IMR-90 (cell line): ENCODE measurements around the gene GMNN. TPM values are rescaled to one million over a fixed set of nuclear protein-coding genes. Genes with fewer than 3 reads are reported as not detected.
A peak's percentile ranks its signal among the peaks of the same experiment; 100 is the strongest.

Experiments
- ATAC-seq: fragments of 200-7000 bp; cut with Tn5 transposase; 2 replicates; pipeline ENCODE4 v1.9.1; 2020; ENCODE audit warnings: low read depth, mild to moderate bottlenecking, moderate library complexity
- BruUV-seq: library from RNA; stranded (reverse); fragments of 400-500 nt; replicated peaks from 2 replicates; lab custom pipeline; 2021; lab: Mats Ljungman, UMichigan
- CTCF ChIA-PET: fragments of 300-600 bp; formaldehyde crosslinking; extraction: SDS; loops from one replicate; lab custom pipeline; 2021; ENCODE audit warnings: antibody characterized with exemption; lab: Yijun Ruan, JAX
- POLR2A ChIA-PET: fragments of 300-600 bp; sonication (Branson Sonifier 250); formaldehyde crosslinking; loops from one replicate; lab custom pipeline; 2022; ENCODE audit warnings: antibody characterized with exemption; ENCODE audit not compliant: unreplicated experiment; lab: Charles Lee
- DNase-seq: peaks from one replicate; pipeline ENCODE4 v3.0.0; 2013
- H2AFZ ChIP-seq: replicated peaks from 2 replicates; pipeline ENCODE3; 2013; ENCODE audit warnings: low read length, mild to moderate bottlenecking; ENCODE audit not compliant: poor library complexity
- H2AK5ac ChIP-seq: 2 replicates; pipeline ENCODE4 v1.6.1; 2013; ENCODE audit warnings: low read depth, low read length, inconsistent platforms
- H2AK9ac ChIP-seq: replicated peaks from 2 replicates; pipeline ENCODE3; 2013; ENCODE audit warnings: mild to moderate bottlenecking, low read depth, low read length, moderate library complexity; ENCODE audit not compliant: poor library complexity
- H2BK120ac ChIP-seq: 2 replicates; pipeline ENCODE4 v1.6.1; 2013; ENCODE audit warnings: low read depth, low read length, inconsistent platforms
- H2BK15ac ChIP-seq: 3 replicates; pipeline ENCODE4 v1.6.1; 2013; ENCODE audit warnings: low read depth, low read length, inconsistent platforms
- H2BK20ac ChIP-seq: 2 replicates; pipeline ENCODE4 v1.6.1; 2013; ENCODE audit warnings: low read depth, mild to moderate bottlenecking, inconsistent platforms, low read length, moderate library complexity
- H2BK5ac ChIP-seq: 2 replicates; pipeline ENCODE4 v1.6.1; 2013; ENCODE audit warnings: mild to moderate bottlenecking, low read depth, low read length, inconsistent platforms; ENCODE audit not compliant: poor library complexity, severe bottlenecking
- H3K14ac ChIP-seq: replicated peaks from 2 replicates; pipeline ENCODE4 v1.6.1; 2013; ENCODE audit warnings: low read depth, low read length, inconsistent platforms
- H3K18ac ChIP-seq: 2 replicates; pipeline ENCODE4 v1.6.1; 2013; ENCODE audit warnings: low read depth, low read length, control low read depth
- H3K23ac ChIP-seq: 2 replicates; pipeline ENCODE4 v1.6.1; 2013; ENCODE audit warnings: low read depth, low read length, inconsistent platforms
- H3K27ac ChIP-seq: 2 replicates; pipeline ENCODE4 v1.5.1; 2013; ENCODE audit warnings: mild to moderate bottlenecking, control low read depth, low read length; ENCODE audit not compliant: insufficient read depth
- H3K27me3 ChIP-seq: 2 replicates; pipeline ENCODE4 v1.6.1; 2013; ENCODE audit warnings: low read length; ENCODE audit not compliant: control insufficient read depth, insufficient read depth
- H3K36me3 ChIP-seq: 2 replicates; pipeline ENCODE4 v1.6.1; 2013; ENCODE audit warnings: low read length, mixed read lengths; ENCODE audit not compliant: control insufficient read depth, insufficient read depth
- H3K4ac ChIP-seq: 2 replicates; pipeline ENCODE4 v1.6.1; 2013; ENCODE audit warnings: low read depth, low read length, inconsistent platforms
- H3K4me1 ChIP-seq: 2 replicates; pipeline ENCODE4 v1.6.1; 2013; ENCODE audit warnings: low read length, mixed read lengths; ENCODE audit not compliant: control insufficient read depth, insufficient read depth
- H3K4me2 ChIP-seq: 2 replicates; pipeline ENCODE4 v1.6.1; 2013; ENCODE audit warnings: low read depth, mild to moderate bottlenecking, control low read depth, low read length, moderate library complexity
- H3K4me3 ChIP-seq: 2 replicates; pipeline ENCODE4 v1.5.1; 2013; ENCODE audit warnings: low read depth, mild to moderate bottlenecking, control low read depth, low read length, moderate library complexity; ENCODE audit not compliant: insufficient read depth
- H3K56ac ChIP-seq: 2 replicates; pipeline ENCODE4 v1.6.1; 2013; ENCODE audit warnings: low read length, inconsistent platforms; ENCODE audit not compliant: insufficient read depth; ENCODE audit errors: extremely low read depth
- H3K79me1 ChIP-seq, 2 experiments: 2 replicates each; pipeline ENCODE4 v1.6.1; 2013; ENCODE audit warnings: low read length in 2 of 2, inconsistent platforms in 1 of 2, low read depth in 1 of 2
- H3K9ac ChIP-seq: 2 replicates; pipeline ENCODE4 v1.6.1; 2013; ENCODE audit warnings: low read depth, low read length, control low read depth
- H3K9me1 ChIP-seq: 2 replicates; pipeline ENCODE4 v1.6.1; 2013; ENCODE audit warnings: low read length, inconsistent platforms; ENCODE audit not compliant: insufficient read depth
- H3K9me3 ChIP-seq: 2 replicates; pipeline ENCODE4 v1.6.1; 2013; ENCODE audit warnings: low read length; ENCODE audit not compliant: control insufficient read depth, insufficient read depth
- H4K20me1 ChIP-seq: 2 replicates; pipeline ENCODE4 v1.6.1; 2013; ENCODE audit warnings: low read length, inconsistent platforms; ENCODE audit not compliant: insufficient read depth
- H4K5ac ChIP-seq: 2 replicates; pipeline ENCODE4 v1.6.1; 2013; ENCODE audit warnings: mild to moderate bottlenecking, low read depth, low read length, control low read depth
- H4K8ac ChIP-seq, 2 experiments: 2 replicates each; pipeline ENCODE4 v1.6.1; 2013; ENCODE audit warnings: low read depth in 2 of 2, low read length in 2 of 2, control low read depth in 1 of 2, inconsistent platforms in 1 of 2
- H4K91ac ChIP-seq: 2 replicates; pipeline ENCODE4 v1.6.1; 2013; ENCODE audit warnings: low read depth, low read length, inconsistent platforms; ENCODE audit not compliant: insufficient read depth
- BHLHE40 ChIP-seq: fragments of 150-350 bp; IDR thresholded peaks from 2 replicates; pipeline ENCODE4 v1.6.1; 2016; ENCODE audit warnings: mild to moderate bottlenecking, low read depth, low read length
- CEBPB ChIP-seq: IDR thresholded peaks from 2 replicates; pipeline ENCODE4 v1.6.1; 2012; ENCODE audit warnings: low read depth, low read length, improper control_type of control experiment
- CHD1 ChIP-seq: IDR thresholded peaks from 2 replicates; pipeline ENCODE4 v1.6.1; 2012; ENCODE audit warnings: low read depth, low read length, improper control_type of control experiment
- FOS ChIP-seq: fragments of 150-350 bp; IDR thresholded peaks from 2 replicates; pipeline ENCODE4 v1.6.1; 2016; ENCODE audit warnings: low read depth, low read length
- MAFK ChIP-seq: IDR thresholded peaks from 2 replicates; pipeline ENCODE4 v1.6.1; 2012; ENCODE audit warnings: low read depth, low read length, improper control_type of control experiment
- MXI1 ChIP-seq: IDR thresholded peaks from 2 replicates; pipeline ENCODE4 v1.6.1; 2012; ENCODE audit warnings: low read depth, mild to moderate bottlenecking, low read length, moderate library complexity, borderline replicate concordance
- RAD21 ChIP-seq: IDR thresholded peaks from 2 replicates; pipeline ENCODE4 v1.6.1; 2012; ENCODE audit warnings: low read length, improper control_type of control experiment
- RFX5 ChIP-seq: IDR thresholded peaks from 2 replicates; pipeline ENCODE4 v1.8.0; 2012; ENCODE audit warnings: low read depth, mild to moderate bottlenecking, low read length, moderate library complexity
- SMC3 ChIP-seq: fragments of 150-350 bp; IDR thresholded peaks from 2 replicates; pipeline ENCODE4 v1.6.1; 2016; ENCODE audit warnings: low read depth, mild to moderate bottlenecking, antibody characterized with exemption, low read length, moderate library complexity
- WGBS, 2 experiments: methylation state at CpG; one replicate each; pipeline versions ENCODE4 v1.1.5 to v1.1.7; 2013; ENCODE audit warnings: missing lambda C conversion rate in 2 of 2; ENCODE audit not compliant: insufficient read length in 1 of 2; ENCODE audit errors: extremely low coverage in 2 of 2; 5-methylcytosine and 5-hydroxymethylcytosine counted together
- dilution Hi-C: fragments of 300-500 bp; cut with HindIII; formaldehyde crosslinking; loops from one replicate; pipeline ENCODE4 v1.14.3; 2018; ENCODE audit warnings: low sequenced_read_pairs; ENCODE audit not compliant: unreplicated experiment
- in situ Hi-C: fragments of 300-500 bp; cut with MboI; formaldehyde crosslinking; loops from 3 replicates; pipeline ENCODE4 v1.14.3; 2019; ENCODE audit warnings: low sequenced_read_pairs, inconsistent platforms, mixed read lengths
- intact Hi-C: fragments of 100-400 bp; cut with micrococcal nuclease; formaldehyde crosslinking; loops from 2 replicates; pipeline ENCODE4 v1.10.0; 2022
- polyA plus RNA-seq, 3 experiments: library from polyadenylated mRNA; depleted of rRNA; stranded (reverse); fragments of >200 nt; gene quantifications; 2 replicates each; pipeline ENCODE4 v1.2.3, GENCODE V29; 2012; ENCODE audit warnings: low replicate concordance in 1 of 3
- total RNA-seq: library from RNA; depleted of rRNA; stranded (reverse); fragments of >200 nt; gene quantifications from 2 replicates; pipeline ENCODE4 v1.2.3, GENCODE V29; 2012
- TF ChIP-seq, protein P1 (sequence below): fragments of 150-350 bp; IDR thresholded peaks from 2 replicates; pipeline ENCODE4 v1.6.1; 2016; ENCODE audit warnings: low read depth, mild to moderate bottlenecking, low read length, moderate library complexity, borderline replicate concordance
- TF ChIP-seq, protein P2 (sequence below): conservative IDR thresholded peaks from 2 replicates; pipeline ENCODE4 v1.5.1; 2012; ENCODE audit warnings: mild to moderate bottlenecking, low read depth, low read length, improper control_type of control experiment

GMNN gene
- total and polyA plus RNA-seq, 2 of the 4 experiments (the other 2 are of a cell fraction) = 19.7 to 22.2 TPM

DNA sequence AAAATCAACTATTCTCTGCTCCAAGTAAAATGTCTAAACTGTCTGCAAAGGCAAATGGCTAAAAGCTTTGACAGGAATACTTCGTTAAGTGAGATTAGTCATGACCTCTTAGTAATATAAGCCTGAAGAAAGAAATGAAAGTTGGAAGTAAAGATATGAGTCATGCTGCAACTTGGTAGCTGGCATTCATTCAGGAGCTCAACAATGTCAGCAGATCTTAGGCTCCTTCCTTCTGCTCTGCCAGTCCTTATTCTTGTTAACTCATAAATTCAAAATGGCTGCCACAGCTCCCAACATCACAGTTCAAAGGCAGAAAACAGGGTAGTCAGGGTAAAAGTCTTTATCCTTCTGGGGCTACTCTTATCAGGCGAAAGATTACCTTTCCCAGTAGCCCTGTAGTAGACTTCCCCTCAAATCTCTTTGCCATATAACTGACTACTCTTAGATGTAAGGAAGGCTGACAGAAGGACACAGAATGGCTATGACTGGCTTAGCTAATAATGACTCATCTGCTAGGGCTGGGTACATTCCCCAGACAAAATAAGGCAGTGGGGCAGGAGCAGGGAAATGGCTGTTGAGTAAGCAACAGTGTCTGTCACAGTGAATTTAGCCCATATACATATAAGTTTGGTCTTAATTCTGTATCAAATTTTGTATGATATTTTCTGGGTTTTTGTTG is 31.3 kb upstream of the GMNN start:
- no CpG with 5 or more reads among the region's 2 CpGs for WGBS, 2 experiments
- peak overlapping the region; percentile 95 for H2BK20ac ChIP-seq
- peaks cover 7% of the 10 kb centered on the region for H3K9me1 ChIP-seq
- ChIA-PET CTCF (interaction anchor here (0.7 kb wide), 1 partner anchor 25 kb away, joined by 4 read pairs; no protein-coding TSS in a partner anchor), POLR2A (interaction anchor here (0.6 to 1.3 kb wide), 5 partner anchors 22 to 42 kb away, joined by 3 to 18 read pairs (median 4); partner anchors contain the start of gene C6orf62)
- peak overlapping the region; percentile 93 for H3K4me2 ChIP-seq
- H3K56ac ChIP-seq = peak overlapping the region; percentile 97
- BruUV-seq = no TSS peak
- peak overlapping the region; percentile 88 for H3K23ac ChIP-seq
- DNase-seq (peak; percentile 98), ATAC-seq (peak; percentile 93)
- H3K4ac ChIP-seq = peak overlapping the region; percentile 79
- no peaks in the 10 kb centered on the region; a peak in 1 of 4 replicates for H3K79me1 ChIP-seq
- H4K20me1 ChIP-seq = no peaks in the 10 kb centered on the region
- H3K14ac ChIP-seq = peak overlapping the region; percentile 69
- peak overlapping the region; percentile 19; the same call in 1 of the 2 replicates for H3K4me3 ChIP-seq
- TF ChIP-seq CHD1 (peak; percentile 81; the same call in 1 of the 2 replicates), SMC3 (no peak), MXI1 (no peak), MAFK (peak; percentile 62), RAD21 (no peak; the same call in 1 of the 2 replicates), RFX5 (no peak), BHLHE40 (no peak), FOS (peak; percentile 93), CEBPB (peak; percentile 61; the same call in 1 of the 2 replicates)
- TF ChIP-seq, protein P1, sequence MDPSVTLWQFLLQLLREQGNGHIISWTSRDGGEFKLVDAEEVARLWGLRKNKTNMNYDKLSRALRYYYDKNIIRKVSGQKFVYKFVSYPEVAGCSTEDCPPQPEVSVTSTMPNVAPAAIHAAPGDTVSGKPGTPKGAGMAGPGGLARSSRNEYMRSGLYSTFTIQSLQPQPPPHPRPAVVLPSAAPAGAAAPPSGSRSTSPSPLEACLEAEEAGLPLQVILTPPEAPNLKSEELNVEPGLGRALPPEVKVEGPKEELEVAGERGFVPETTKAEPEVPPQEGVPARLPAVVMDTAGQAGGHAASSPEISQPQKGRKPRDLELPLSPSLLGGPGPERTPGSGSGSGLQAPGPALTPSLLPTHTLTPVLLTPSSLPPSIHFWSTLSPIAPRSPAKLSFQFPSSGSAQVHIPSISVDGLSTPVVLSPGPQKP = no peak
- TF ChIP-seq, protein P2, sequence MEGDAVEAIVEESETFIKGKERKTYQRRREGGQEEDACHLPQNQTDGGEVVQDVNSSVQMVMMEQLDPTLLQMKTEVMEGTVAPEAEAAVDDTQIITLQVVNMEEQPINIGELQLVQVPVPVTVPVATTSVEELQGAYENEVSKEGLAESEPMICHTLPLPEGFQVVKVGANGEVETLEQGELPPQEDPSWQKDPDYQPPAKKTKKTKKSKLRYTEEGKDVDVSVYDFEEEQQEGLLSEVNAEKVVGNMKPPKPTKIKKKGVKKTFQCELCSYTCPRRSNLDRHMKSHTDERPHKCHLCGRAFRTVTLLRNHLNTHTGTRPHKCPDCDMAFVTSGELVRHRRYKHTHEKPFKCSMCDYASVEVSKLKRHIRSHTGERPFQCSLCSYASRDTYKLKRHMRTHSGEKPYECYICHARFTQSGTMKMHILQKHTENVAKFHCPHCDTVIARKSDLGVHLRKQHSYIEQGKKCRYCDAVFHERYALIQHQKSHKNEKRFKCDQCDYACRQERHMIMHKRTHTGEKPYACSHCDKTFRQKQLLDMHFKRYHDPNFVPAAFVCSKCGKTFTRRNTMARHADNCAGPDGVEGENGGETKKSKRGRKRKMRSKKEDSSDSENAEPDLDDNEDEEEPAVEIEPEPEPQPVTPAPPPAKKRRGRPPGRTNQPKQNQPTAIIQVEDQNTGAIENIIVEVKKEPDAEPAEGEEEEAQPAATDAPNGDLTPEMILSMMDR = no peak
- in situ Hi-C loops = no loop called here
- H3K27me3 ChIP-seq = no peaks in the 10 kb centered on the region
- H4K91ac ChIP-seq = peak overlapping the region; percentile 74
- dilution Hi-C loops = no loop called here
- peak overlapping the region; percentile 97 for H3K18ac ChIP-seq
- peak overlapping the region; percentile 78 for H2AFZ ChIP-seq
- peak overlapping the region; percentile 52 to 87 for H4K8ac ChIP-seq
- peak overlapping the region; percentile 9; the same call in 1 of the 2 replicates for H2AK5ac ChIP-seq
- intact Hi-C loops = loop anchor here (1.0 kb wide), 1 partner anchor 22 kb away; no protein-coding TSS in a partner anchor
- H2BK120ac ChIP-seq = peak overlapping the region; percentile 96
- H3K9me3 ChIP-seq = no peaks in the 10 kb centered on the region
- H3K9ac ChIP-seq = peak overlapping the region; percentile 63; the same call in 1 of the 2 replicates
- H3K4me1 ChIP-seq = peaks cover 3% of the 10 kb centered on the region
- H4K5ac ChIP-seq = peak overlapping the region; percentile 94
- H3K36me3 ChIP-seq = no peaks in the 10 kb centered on the region
- H2BK5ac ChIP-seq = peak overlapping the region; percentile 99
- H2BK15ac ChIP-seq = peak overlapping the region; percentile 79; the same call in 2 of the 3 replicates
- H3K27ac ChIP-seq = peak overlapping the region; percentile 67
- H2AK9ac ChIP-seq = peak overlapping the region; percentile 51
